DND-41 (cell line): Measurements from ENCODE around the gene SND1.

Experiments
- ATAC-seq: fragments of 200-7000 bp; cut with Tn5 transposase; 3 replicates; pipeline ENCODE4 v1.9.1; 2021; ENCODE audit warnings: low read depth; ENCODE audit not compliant: insufficient read depth
- DNase-seq: peaks from one replicate; pipeline ENCODE4 v3.0.0-alpha.2; 2020
- H2AFZ ChIP-seq: 2 replicates; pipeline ENCODE4 v1.6.0; 2012; ENCODE audit warnings: low read depth, low read length
- H3K27ac ChIP-seq: 2 replicates; pipeline ENCODE4 v1.5.1; 2012; ENCODE audit warnings: low read length, inconsistent platforms
- H3K27me3 ChIP-seq: fragments of 200-600 bp; sonication (generic); 2 replicates; pipeline ENCODE4 v1.6.0; 2012; ENCODE audit warnings: low read length, mild to moderate bottlenecking, inconsistent platforms; ENCODE audit not compliant: insufficient read depth, poor library complexity
- H3K36me3 ChIP-seq: 2 replicates; pipeline ENCODE4 v1.5.1; 2012; ENCODE audit warnings: low read length, inconsistent platforms; ENCODE audit not compliant: insufficient read depth
- H3K4me1 ChIP-seq: 2 replicates; pipeline ENCODE4 v1.5.1; 2012; ENCODE audit warnings: mild to moderate bottlenecking, low read length; ENCODE audit not compliant: insufficient read depth
- H3K4me2 ChIP-seq: 2 replicates; pipeline ENCODE4 v1.6.0; 2012; ENCODE audit warnings: mild to moderate bottlenecking, moderate library complexity, low read length, inconsistent platforms; ENCODE audit not compliant: insufficient read depth
- H3K4me3 ChIP-seq, 2 experiments: fragments of 200-600 bp in 1 of 2; shearing (Covaris generic) in 1 of 2; 2 replicates each; pipeline ENCODE4 v1.5.1; 2012 to 2016; ENCODE audit warnings: inconsistent platforms in 2 of 2, low read length in 2 of 2, mild to moderate bottlenecking in 2 of 2, low read depth in 1 of 2, moderate library complexity in 1 of 2
- H3K79me2 ChIP-seq: 2 replicates; pipeline ENCODE4 v1.6.0; 2012; ENCODE audit warnings: low read length, inconsistent platforms; ENCODE audit not compliant: insufficient read depth
- H3K9ac ChIP-seq: 2 replicates; pipeline ENCODE4 v1.6.0; 2012; ENCODE audit warnings: low read depth, mild to moderate bottlenecking, inconsistent platforms, low read length, moderate library complexity
- H3K9me3 ChIP-seq: 2 replicates; pipeline ENCODE4 v1.5.1; 2012; ENCODE audit warnings: low read length, moderate library complexity, mild to moderate bottlenecking, inconsistent platforms; ENCODE audit not compliant: insufficient read depth, severe bottlenecking
- H4K20me1 ChIP-seq: 2 replicates; pipeline ENCODE4 v1.6.0; 2012; ENCODE audit warnings: low read length; ENCODE audit not compliant: insufficient read depth
- EZH2 ChIP-seq: IDR thresholded peaks from 3 replicates; pipeline ENCODE4 v1.6.1; 2012; ENCODE audit warnings: borderline replicate concordance, low read depth, mild to moderate bottlenecking, moderate library complexity, low read length, inconsistent platforms; ENCODE audit not compliant: severe bottlenecking
- TF ChIP-seq, protein P1 (sequence below): IDR thresholded peaks from 2 replicates; pipeline ENCODE4 v1.5.1; 2012; ENCODE audit warnings: borderline replicate concordance, low read length, moderate library complexity, mild to moderate bottlenecking; ENCODE audit not compliant: poor library complexity, severe bottlenecking; ENCODE audit errors: extremely low read depth

The SND1 gene

DNA sequence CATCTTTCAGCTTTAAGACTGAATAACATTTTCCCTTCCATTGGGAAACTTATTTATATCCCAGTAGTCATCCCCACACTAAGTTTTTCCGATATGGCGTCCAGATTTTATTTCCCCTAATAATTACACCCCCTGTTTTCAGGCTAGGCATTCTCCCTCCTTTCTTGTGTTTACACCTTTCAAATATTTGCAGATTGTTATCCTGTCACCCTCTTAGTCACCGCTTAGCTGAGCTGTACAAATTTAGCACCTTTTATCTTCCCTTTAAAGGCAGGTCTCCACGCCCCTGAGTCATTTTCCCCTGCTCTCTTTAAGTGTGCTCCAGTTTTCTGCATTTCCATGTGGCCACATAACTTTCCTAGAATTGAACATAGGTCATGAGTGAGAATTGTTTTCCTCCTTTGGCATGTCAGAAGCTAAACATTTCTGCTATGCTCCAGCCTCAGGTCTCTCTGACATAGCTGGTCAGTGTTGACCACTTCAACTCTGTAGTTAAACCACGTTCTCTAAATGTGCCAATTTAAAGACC is 331.9 kb downstream of the SND1 start:
- no peaks in the 10 kb centered on the region for H3K4me1 ChIP-seq
- no peaks in the 10 kb centered on the region for H3K27me3 ChIP-seq
- no peak overlapping the region for H2AFZ ChIP-seq
- no peak overlapping the region for H3K9ac ChIP-seq
- no peaks in the 10 kb centered on the region for H4K20me1 ChIP-seq
- TF ChIP-seq, protein P1, sequence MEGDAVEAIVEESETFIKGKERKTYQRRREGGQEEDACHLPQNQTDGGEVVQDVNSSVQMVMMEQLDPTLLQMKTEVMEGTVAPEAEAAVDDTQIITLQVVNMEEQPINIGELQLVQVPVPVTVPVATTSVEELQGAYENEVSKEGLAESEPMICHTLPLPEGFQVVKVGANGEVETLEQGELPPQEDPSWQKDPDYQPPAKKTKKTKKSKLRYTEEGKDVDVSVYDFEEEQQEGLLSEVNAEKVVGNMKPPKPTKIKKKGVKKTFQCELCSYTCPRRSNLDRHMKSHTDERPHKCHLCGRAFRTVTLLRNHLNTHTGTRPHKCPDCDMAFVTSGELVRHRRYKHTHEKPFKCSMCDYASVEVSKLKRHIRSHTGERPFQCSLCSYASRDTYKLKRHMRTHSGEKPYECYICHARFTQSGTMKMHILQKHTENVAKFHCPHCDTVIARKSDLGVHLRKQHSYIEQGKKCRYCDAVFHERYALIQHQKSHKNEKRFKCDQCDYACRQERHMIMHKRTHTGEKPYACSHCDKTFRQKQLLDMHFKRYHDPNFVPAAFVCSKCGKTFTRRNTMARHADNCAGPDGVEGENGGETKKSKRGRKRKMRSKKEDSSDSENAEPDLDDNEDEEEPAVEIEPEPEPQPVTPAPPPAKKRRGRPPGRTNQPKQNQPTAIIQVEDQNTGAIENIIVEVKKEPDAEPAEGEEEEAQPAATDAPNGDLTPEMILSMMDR = no peak
- no peak for TF ChIP-seq EZH2
- ATAC-seq = no peak
- H3K4me3 ChIP-seq = no peak overlapping the region
- H3K36me3 ChIP-seq = 0 out of 2 replicates have a peak, but pooled peaks cover 5% of the 10 kb centered on the region
- H3K4me2 ChIP-seq = no peak overlapping the region
- no peaks in the 10 kb centered on the region for H3K79me2 ChIP-seq
- H3K9me3 ChIP-seq = peaks cover 5% of the 10 kb centered on the region
- DNase-seq = no peak
- no peak overlapping the region for H3K27ac ChIP-seq

DNA sequence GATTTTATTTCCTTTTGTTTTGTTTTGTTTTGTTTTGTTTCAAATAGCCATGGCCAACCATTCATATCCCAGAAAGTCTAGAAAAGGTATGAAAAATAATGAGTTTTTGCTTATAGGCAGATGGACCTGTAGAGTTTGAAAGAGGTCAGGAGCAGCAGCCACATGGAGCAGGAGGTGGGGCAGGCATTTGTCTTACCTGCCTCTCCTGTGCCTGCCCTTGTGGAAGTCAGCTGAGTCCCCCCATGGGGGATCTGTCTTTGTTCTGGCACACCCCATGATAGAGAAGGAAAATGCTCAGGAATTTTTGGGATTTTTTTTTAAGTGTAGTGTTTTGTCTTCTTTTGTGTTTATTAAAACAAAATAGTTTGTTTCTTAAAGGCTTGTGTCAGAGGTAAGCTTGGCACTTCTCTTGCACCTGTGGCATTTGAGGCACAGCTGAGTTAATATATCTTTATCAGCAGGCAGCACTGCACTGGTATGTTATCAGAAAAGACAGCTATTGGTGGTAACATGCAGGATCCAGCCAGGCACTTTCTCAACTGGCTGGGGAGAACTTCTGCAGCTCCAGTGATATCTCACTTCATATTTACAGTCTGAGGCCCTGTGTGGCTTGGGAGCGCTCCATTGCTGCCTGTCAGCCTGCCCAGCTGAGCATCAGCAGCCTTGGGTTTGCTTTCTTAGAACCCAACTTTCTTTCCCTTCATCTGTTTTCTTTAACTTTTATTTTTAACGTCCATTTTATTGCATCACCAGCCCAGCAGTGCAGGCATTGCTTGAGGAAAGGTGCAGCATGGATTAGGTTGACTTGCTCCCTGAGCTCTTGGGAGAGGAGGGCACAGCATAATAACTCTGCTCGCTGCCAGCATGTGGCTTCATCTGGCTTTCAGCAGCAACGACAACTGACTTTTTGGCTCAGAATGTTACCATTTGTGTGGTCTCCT is 334.9 kb downstream of the SND1 start:
- Histone ChIP-seq H3K79me2 (no peaks in the 10 kb centered on the region), H4K20me1 (no peaks in the 10 kb centered on the region), H3K4me3 (no peak overlapping the region), H3K4me2 (no peak overlapping the region), H3K4me1 (no peaks in the 10 kb centered on the region), H2AFZ (no peak overlapping the region), H3K27me3 (no peaks in the 10 kb centered on the region), H3K9ac (no peak overlapping the region), H3K36me3 (peaks cover 16% of the 10 kb centered on the region), H3K9me3 (no peaks in the 10 kb centered on the region), H3K27ac (no peak overlapping the region)
- no peak for ATAC-seq
- no peak for DNase-seq
- TF ChIP-seq, protein P1 = no peak
- no peak for TF ChIP-seq EZH2

- no peaks in the 10 kb centered on the region for H3K27me3 ChIP-seq
- H3K79me2 ChIP-seq = no peaks in the 10 kb centered on the region
- peaks cover 28% of the 10 kb centered on the region for H3K36me3 ChIP-seq
- no peak overlapping the region for H3K4me2 ChIP-seq
- H3K4me3 ChIP-seq = no peak overlapping the region
- no peaks in the 10 kb centered on the region for H3K4me1 ChIP-seq
- H3K9me3 ChIP-seq = no peaks in the 10 kb centered on the region
- no peak for ATAC-seq
- H2AFZ ChIP-seq = no peak overlapping the region
- no peaks in the 10 kb centered on the region for H4K20me1 ChIP-seq
- no peak for TF ChIP-seq EZH2
- TF ChIP-seq, protein P1 = no peak
- no peak for DNase-seq
- H3K27ac ChIP-seq = no peak overlapping the region
- H3K9ac ChIP-seq = no peak overlapping the region
These were observed 336.8 kb downstream of the SND1 start for GRCh38 chr7:127988751-127989150.
